ENCODE results near the gene COL4A4.

COL4A4 gene

DNA sequence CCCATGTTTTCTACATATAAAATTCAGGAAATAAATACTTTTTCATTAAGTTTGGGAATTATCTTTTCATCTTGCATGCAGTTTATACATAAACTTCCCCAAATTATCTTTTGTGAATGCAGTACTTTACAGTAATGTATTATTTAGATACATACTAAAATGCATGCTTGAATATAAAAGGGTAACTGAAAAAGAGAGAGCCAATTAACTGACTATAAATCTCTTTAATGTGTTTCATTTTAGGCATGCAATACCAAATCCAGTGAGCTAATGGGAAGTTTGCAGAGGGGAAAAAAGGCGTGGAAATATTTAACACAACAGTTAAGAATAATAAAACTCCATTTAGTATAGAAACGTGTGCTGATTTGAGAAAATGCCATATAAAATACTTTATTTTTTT, 39.2 kb downstream of the COL4A4 start:
- no peak for DNase-seq (ENCODE audit: extremely low read depth, insufficient read length)
- Histone ChIP-seq H3K36me3 (ENCODE audit: control insufficient read depth, insufficient read depth, low read length) (no peaks in the 10 kb centered on the region; the same call in 1 of the 2 replicates), H3K27me3 (replicated peaks; ENCODE audit: control insufficient read depth, insufficient read depth, low read length) (no peaks in the 10 kb centered on the region), H3K4me3 (replicated peaks; ENCODE audit: low read depth, low read length) (no peak overlapping the region)
- TF ChIP-seq, protein P1, sequence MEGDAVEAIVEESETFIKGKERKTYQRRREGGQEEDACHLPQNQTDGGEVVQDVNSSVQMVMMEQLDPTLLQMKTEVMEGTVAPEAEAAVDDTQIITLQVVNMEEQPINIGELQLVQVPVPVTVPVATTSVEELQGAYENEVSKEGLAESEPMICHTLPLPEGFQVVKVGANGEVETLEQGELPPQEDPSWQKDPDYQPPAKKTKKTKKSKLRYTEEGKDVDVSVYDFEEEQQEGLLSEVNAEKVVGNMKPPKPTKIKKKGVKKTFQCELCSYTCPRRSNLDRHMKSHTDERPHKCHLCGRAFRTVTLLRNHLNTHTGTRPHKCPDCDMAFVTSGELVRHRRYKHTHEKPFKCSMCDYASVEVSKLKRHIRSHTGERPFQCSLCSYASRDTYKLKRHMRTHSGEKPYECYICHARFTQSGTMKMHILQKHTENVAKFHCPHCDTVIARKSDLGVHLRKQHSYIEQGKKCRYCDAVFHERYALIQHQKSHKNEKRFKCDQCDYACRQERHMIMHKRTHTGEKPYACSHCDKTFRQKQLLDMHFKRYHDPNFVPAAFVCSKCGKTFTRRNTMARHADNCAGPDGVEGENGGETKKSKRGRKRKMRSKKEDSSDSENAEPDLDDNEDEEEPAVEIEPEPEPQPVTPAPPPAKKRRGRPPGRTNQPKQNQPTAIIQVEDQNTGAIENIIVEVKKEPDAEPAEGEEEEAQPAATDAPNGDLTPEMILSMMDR (IDR thresholded peaks at IDR 0.05; ENCODE audit: insufficient read depth, low read length, poor library complexity, severe bottlenecking): no peak

GRCh38 chr2:227123697-227124096, 40.3 kb downstream of the COL4A4 start:
- TF ChIP-seq, protein P1 (IDR thresholded peaks at IDR 0.05; ENCODE audit: insufficient read depth, low read length, poor library complexity, severe bottlenecking): no peak
- no peaks in the 10 kb centered on the region for H3K27me3 ChIP-seq (replicated peaks; ENCODE audit: control insufficient read depth, insufficient read depth, low read length)
- no peak overlapping the region for H3K4me3 ChIP-seq (replicated peaks; ENCODE audit: low read depth, low read length)
- no peaks in the 10 kb centered on the region; the same call in 1 of the 2 replicates for H3K36me3 ChIP-seq (ENCODE audit: control insufficient read depth, insufficient read depth, low read length)
- no peak for DNase-seq (ENCODE audit: extremely low read depth, insufficient read length)

GRCh38 chr2:227118353-227118752, 45.7 kb downstream of the COL4A4 start:
- TF ChIP-seq, protein P1 (IDR thresholded peaks at IDR 0.05; ENCODE audit: insufficient read depth, low read length, poor library complexity, severe bottlenecking): no peak
- DNase-seq (ENCODE audit: extremely low read depth, insufficient read length): no peak
- Histone ChIP-seq H3K27me3 (replicated peaks; ENCODE audit: control insufficient read depth, insufficient read depth, low read length) (no peaks in the 10 kb centered on the region), H3K36me3 (ENCODE audit: control insufficient read depth, insufficient read depth, low read length) (no peaks in the 10 kb centered on the region; the same call in 1 of the 2 replicates), H3K4me3 (replicated peaks; ENCODE audit: low read depth, low read length) (no peak overlapping the region)

GRCh38 chr2:227117852-227118251, 46.2 kb downstream of the COL4A4 start:
- no peaks in the 10 kb centered on the region; the same call in 1 of the 2 replicates for H3K36me3 ChIP-seq (ENCODE audit: control insufficient read depth, insufficient read depth, low read length)
- H3K27me3 ChIP-seq (replicated peaks; ENCODE audit: control insufficient read depth, insufficient read depth, low read length): no peaks in the 10 kb centered on the region
- TF ChIP-seq, protein P1 (IDR thresholded peaks at IDR 0.05; ENCODE audit: insufficient read depth, low read length, poor library complexity, severe bottlenecking): no peak
- no peak overlapping the region for H3K4me3 ChIP-seq (replicated peaks; ENCODE audit: low read depth, low read length)
- no peak for DNase-seq (ENCODE audit: extremely low read depth, insufficient read length)

DNA sequence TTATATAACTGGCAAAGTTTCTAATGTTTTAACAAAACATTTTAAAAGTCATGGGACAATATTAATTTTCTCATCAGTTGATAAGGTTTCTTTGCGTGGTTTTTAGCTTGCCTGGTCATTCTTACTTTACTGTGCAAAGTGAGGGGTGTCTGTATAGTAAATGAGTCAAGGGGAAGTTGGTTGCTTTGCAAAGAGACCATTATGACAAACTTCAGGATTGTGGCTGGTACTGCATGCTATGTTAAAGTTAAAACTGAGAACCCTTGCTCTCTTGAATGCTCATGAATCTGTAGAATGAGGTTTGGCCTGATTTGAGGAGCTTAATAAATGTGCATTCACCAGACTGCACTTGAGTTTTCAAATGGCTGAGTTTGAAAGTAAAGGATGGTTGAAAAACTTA, 47.0 kb downstream of the COL4A4 start:
- DNase-seq (ENCODE audit: extremely low read depth, insufficient read length): no peak
- no peak overlapping the region for H3K4me3 ChIP-seq (replicated peaks; ENCODE audit: low read depth, low read length)
- no peaks in the 10 kb centered on the region for H3K27me3 ChIP-seq (replicated peaks; ENCODE audit: control insufficient read depth, insufficient read depth, low read length)
- no peaks in the 10 kb centered on the region; the same call in 1 of the 2 replicates for H3K36me3 ChIP-seq (ENCODE audit: control insufficient read depth, insufficient read depth, low read length)
- TF ChIP-seq, protein P1 (IDR thresholded peaks at IDR 0.05; ENCODE audit: insufficient read depth, low read length, poor library complexity, severe bottlenecking): no peak

GRCh38 chr2:227115761-227116160, 48.2 kb downstream of the COL4A4 start:
- TF ChIP-seq, protein P1 (IDR thresholded peaks at IDR 0.05; ENCODE audit: insufficient read depth, low read length, poor library complexity, severe bottlenecking): no peak
- H3K4me3 ChIP-seq (replicated peaks; ENCODE audit: low read depth, low read length): no peak overlapping the region
- no peaks in the 10 kb centered on the region; the same call in 1 of the 2 replicates for H3K36me3 ChIP-seq (ENCODE audit: control insufficient read depth, insufficient read depth, low read length)
- H3K27me3 ChIP-seq (replicated peaks; ENCODE audit: control insufficient read depth, insufficient read depth, low read length): no peaks in the 10 kb centered on the region
- DNase-seq (ENCODE audit: extremely low read depth, insufficient read length): no peak
